ENCODE measurements around the gene TMEM179B. TPM values are rescaled to one million over a fixed set of nuclear protein-coding genes. Genes with fewer than 3 reads are reported as not detected.

The TMEM179B gene
- total and polyA plus RNA-seq, 9 of the 15 experiments (the other 6 are each of a cell fraction or from before 2014, with no cell fraction given) = 27.7 to 105 (median 37.0) TPM

DNA sequence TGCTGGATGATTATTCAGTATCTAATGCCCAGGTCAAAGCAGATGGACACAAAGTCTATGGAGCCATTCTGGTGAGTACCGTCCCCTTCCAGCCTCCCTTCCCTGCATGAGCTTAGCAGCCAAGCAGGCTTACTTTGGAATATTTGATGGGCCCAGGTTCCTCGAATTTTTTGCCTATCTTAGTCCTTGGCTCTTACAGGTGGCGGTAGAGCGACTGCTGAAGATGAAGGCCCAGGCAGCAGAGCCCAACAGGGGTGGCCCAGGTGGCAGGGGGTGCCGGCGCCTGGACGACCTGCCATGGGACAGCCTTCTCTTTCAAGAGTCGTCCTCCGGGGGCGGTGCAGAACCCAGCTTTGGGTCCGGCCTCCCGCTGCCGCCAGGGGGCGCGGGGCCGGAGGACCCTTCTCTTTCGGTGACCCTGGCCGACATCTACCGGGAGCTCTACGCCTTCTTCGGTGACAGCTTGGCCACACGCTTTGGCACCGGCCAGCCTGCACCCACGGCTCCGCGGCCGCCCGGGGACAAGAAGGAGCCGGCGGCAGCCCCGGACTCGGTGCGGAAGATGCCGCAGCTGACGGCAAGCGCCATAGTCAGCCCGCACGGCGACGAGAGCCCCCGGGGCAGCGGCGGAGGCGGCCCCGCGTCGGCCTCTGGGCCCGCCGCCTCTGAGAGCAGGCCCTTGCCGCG lies 741 bp upstream of the TMEM179B start (continued):
- TF ChIP-seq, protein P1, sequence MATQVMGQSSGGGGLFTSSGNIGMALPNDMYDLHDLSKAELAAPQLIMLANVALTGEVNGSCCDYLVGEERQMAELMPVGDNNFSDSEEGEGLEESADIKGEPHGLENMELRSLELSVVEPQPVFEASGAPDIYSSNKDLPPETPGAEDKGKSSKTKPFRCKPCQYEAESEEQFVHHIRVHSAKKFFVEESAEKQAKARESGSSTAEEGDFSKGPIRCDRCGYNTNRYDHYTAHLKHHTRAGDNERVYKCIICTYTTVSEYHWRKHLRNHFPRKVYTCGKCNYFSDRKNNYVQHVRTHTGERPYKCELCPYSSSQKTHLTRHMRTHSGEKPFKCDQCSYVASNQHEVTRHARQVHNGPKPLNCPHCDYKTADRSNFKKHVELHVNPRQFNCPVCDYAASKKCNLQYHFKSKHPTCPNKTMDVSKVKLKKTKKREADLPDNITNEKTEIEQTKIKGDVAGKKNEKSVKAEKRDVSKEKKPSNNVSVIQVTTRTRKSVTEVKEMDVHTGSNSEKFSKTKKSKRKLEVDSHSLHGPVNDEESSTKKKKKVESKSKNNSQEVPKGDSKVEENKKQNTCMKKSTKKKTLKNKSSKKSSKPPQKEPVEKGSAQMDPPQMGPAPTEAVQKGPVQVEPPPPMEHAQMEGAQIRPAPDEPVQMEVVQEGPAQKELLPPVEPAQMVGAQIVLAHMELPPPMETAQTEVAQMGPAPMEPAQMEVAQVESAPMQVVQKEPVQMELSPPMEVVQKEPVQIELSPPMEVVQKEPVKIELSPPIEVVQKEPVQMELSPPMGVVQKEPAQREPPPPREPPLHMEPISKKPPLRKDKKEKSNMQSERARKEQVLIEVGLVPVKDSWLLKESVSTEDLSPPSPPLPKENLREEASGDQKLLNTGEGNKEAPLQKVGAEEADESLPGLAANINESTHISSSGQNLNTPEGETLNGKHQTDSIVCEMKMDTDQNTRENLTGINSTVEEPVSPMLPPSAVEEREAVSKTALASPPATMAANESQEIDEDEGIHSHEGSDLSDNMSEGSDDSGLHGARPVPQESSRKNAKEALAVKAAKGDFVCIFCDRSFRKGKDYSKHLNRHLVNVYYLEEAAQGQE (IDR thresholded peaks at IDR 0.05; ENCODE audit: borderline replicate concordance) = peak; percentile 61
- TF ChIP-seq, protein P1 (CRISPR knock-in tag; IDR thresholded peaks at IDR 0.05; ENCODE audit: low read depth) = no peak
- no peak for TF ChIP-seq POLR2H (tag; IDR thresholded peaks at IDR 0.05; ENCODE audit: low read depth)
- no peak for TF ChIP-seq CAMTA2 (CRISPR knock-in tag; conservative IDR thresholded peaks at IDR 0.05)
- TF ChIP-seq, protein P2, sequence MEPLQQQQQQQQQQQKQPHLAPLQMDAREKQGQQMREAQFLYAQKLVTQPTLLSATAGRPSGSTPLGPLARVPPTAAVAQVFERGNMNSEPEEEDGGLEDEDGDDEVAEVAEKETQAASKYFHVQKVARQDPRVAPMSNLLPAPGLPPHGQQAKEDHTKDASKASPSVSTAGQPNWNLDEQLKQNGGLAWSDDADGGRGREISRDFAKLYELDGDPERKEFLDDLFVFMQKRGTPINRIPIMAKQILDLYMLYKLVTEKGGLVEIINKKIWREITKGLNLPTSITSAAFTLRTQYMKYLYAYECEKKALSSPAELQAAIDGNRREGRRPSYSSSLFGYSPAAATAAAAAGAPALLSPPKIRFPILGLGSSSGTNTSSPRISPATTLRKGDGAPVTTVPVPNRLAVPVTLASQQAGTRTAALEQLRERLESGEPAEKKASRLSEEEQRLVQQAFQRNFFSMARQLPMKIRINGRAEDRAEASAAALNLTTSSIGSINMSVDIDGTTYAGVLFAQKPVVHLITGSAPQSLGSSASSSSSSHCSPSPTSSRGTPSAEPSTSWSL (CRISPR knock-in tag; IDR thresholded peaks at IDR 0.05; ENCODE audit: borderline replicate concordance) = no peak
- no peak for TF ChIP-seq CREB3 (tag; conservative IDR thresholded peaks at IDR 0.05; ENCODE audit: low read depth)
- TF ChIP-seq IRF2 (CRISPR knock-in tag; IDR thresholded peaks at IDR 0.05) = no peak
- TF ChIP-seq SRSF1 (IDR thresholded peaks at IDR 0.05; ENCODE audit: low read depth, low read length) = no peak
- peak; percentile 68 for TF ChIP-seq SAP30 (IDR thresholded peaks at IDR 0.05; ENCODE audit: borderline replicate concordance, insufficient read depth, low read depth, low read length, poor library complexity, severe bottlenecking)
- TF ChIP-seq ZSCAN32 (CRISPR knock-in tag; IDR thresholded peaks at IDR 0.05) = no peak
- TF ChIP-seq LARP7 (IDR thresholded peaks at IDR 0.05) = no peak
- no peak for TF ChIP-seq RNF2 (IDR thresholded peaks at IDR 0.05)
- peak; percentile 57; the same call in 1 of the 2 replicates for TF ChIP-seq JUND (IDR thresholded peaks at IDR 0.05; ENCODE audit: borderline replicate concordance, low read depth, low read length)
- no peak; the same call in 2 of the 3 replicates for TF ChIP-seq JUND (tag; IDR thresholded peaks at IDR 0.05; ENCODE audit: borderline replicate concordance, low read depth, low read length)
- TF ChIP-seq ZNF57 (CRISPR knock-in tag; IDR thresholded peaks at IDR 0.05) = no peak
- TF ChIP-seq, protein P3, sequence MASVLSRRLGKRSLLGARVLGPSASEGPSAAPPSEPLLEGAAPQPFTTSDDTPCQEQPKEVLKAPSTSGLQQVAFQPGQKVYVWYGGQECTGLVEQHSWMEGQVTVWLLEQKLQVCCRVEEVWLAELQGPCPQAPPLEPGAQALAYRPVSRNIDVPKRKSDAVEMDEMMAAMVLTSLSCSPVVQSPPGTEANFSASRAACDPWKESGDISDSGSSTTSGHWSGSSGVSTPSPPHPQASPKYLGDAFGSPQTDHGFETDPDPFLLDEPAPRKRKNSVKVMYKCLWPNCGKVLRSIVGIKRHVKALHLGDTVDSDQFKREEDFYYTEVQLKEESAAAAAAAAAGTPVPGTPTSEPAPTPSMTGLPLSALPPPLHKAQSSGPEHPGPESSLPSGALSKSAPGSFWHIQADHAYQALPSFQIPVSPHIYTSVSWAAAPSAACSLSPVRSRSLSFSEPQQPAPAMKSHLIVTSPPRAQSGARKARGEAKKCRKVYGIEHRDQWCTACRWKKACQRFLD (CRISPR knock-in tag; IDR thresholded peaks at IDR 0.05) = peak; percentile 82
